NCI-H1694 treated with DMSO at 0.1 percent for 48 hours (cell line): ENCODE data around the gene ALDH1A3.
"Not testable (repeated sequence)": the region's sequence is repeated elsewhere in the genome, so short reads cannot be mapped to it uniquely, and the experiment has no call there.

Experiments used
- DNase-seq: peaks from one replicate; lab custom pipeline; 2025; lab: John Stamatoyannopoulos, UW

The ALDH1A3 gene

GRCh38 chr15:100879464-100880138, at the start of gene ALDH1A3:
TSS of gene ALDH1A3 (plus strand) at chr15:100879831. CDS start at chr15:100879908, 77 bp downstream.
- no peak for DNase-seq

- DNase-seq: no peak
Observed at GRCh38 chr15:100831467-100831866, 48.2 kb upstream of the ALDH1A3 start.

GRCh38 chr15:100832149-100832942, 47.3 kb upstream of the ALDH1A3 start:
- no peak for DNase-seq

GRCh38 chr15:100833417-100834389, 45.9 kb upstream of the ALDH1A3 start:
- DNase-seq: no peak

GRCh38 chr15:100834731-100835130, 44.9 kb upstream of the ALDH1A3 start:
- DNase-seq: no peak

GRCh38 chr15:100835636-100836035, 44.0 kb upstream of the ALDH1A3 start:
- no peak for DNase-seq

GRCh38 chr15:100836501-100836900, 43.1 kb upstream of the ALDH1A3 start:
- DNase-seq: no peak

GRCh38 chr15:100841426-100841825, 38.2 kb upstream of the ALDH1A3 start:
- DNase-seq: no peak

GRCh38 chr15:100842756-100843730, 36.6 kb upstream of the ALDH1A3 start:
- DNase-seq: no peak

GRCh38 chr15:100844167-100844566, 35.5 kb upstream of the ALDH1A3 start:
- no peak for DNase-seq

GRCh38 chr15:100844778-100845177, 34.9 kb upstream of the ALDH1A3 start:
- no peak for DNase-seq

- no peak for DNase-seq
Observed at GRCh38 chr15:100847194-100847593, 32.4 kb upstream of the ALDH1A3 start.

GRCh38 chr15:100849021-100849854, 30.4 kb upstream of the ALDH1A3 start:
- DNase-seq: no peak

- DNase-seq: no peak
Observed at GRCh38 chr15:100849855-100850218, 29.8 kb upstream of the ALDH1A3 start.

- not testable (repeated sequence) for DNase-seq
Observed at GRCh38 chr15:100851428-100852015, 28.1 kb upstream of the ALDH1A3 start.

GRCh38 chr15:100852630-100853029, 27.0 kb upstream of the ALDH1A3 start:
- DNase-seq: no peak

- no peak for DNase-seq
Observed at GRCh38 chr15:100853676-100854440, 25.8 kb upstream of the ALDH1A3 start.

- DNase-seq: no peak
Observed at GRCh38 chr15:100856867-100857266, 22.8 kb upstream of the ALDH1A3 start.

GRCh38 chr15:100858294-100858693, 21.3 kb upstream of the ALDH1A3 start:
- DNase-seq: no peak
